Measurements from ENCODE around the gene SYNPO.

The SYNPO gene

GRCh38 chr5:150663936-150664335 is 23.5 kb downstream of the SYNPO start:
- Histone ChIP-seq H2BK12ac (ENCODE audit: low read length) (no peak overlapping the region), H3K4me3 (ENCODE audit: low read depth, low read length) (no peak overlapping the region), H2AK5ac (ENCODE audit: low read length) (no peak overlapping the region), H4K91ac (ENCODE audit: low read depth, low read length) (no peak overlapping the region), H4K8ac (ENCODE audit: low read depth, low read length) (no peak overlapping the region), H3K4me2 (ENCODE audit: low read length) (no peak overlapping the region), H3K9me3 (ENCODE audit: insufficient read depth, low read depth, low read length) (no peaks in the 10 kb centered on the region), H3K4me1 (ENCODE audit: control insufficient read depth in 1 of 2, insufficient read depth in 2 of 2, low read length in 2 of 2) (peaks cover 2 to 9% of the 10 kb centered on the region in 2 experiments), H3K79me2 (ENCODE audit: control insufficient read depth, insufficient read depth, low read length, poor library complexity) (no peaks in the 10 kb centered on the region), H3K36me3 (ENCODE audit: control insufficient read depth in 1 of 2, insufficient read depth in 2 of 2, low read length in 2 of 2) (no peaks in the 10 kb centered on the region), H3K79me1 (ENCODE audit: low read length) (peaks cover 1% of the 10 kb centered on the region), H2AFZ (ENCODE audit: insufficient read depth, low read length, poor library complexity) (no peak overlapping the region), H3K27ac (ENCODE audit: low read depth, low read length) (no peak overlapping the region), H3K18ac (ENCODE audit: low read length) (no peak overlapping the region), H4K12ac (ENCODE audit: low read depth, low read length) (no peak overlapping the region), H2BK5ac (ENCODE audit: low read depth, low read length, poor library complexity) (no peak overlapping the region), H3K14ac (ENCODE audit: low read length) (no peak overlapping the region), H3K27me3 (ENCODE audit: insufficient read depth, low read length) (no peaks in the 10 kb centered on the region), H3K9ac (ENCODE audit: low read length) (no peak overlapping the region), H3K4ac (ENCODE audit: low read depth, low read length) (no peak overlapping the region), H2BK120ac (ENCODE audit: insufficient read depth, low read length, poor library complexity) (no peak overlapping the region), H3K23ac (ENCODE audit: low read length) (no peak overlapping the region)
- DNase-seq = no peak
- no CpG with 5 or more reads among the region's 3 CpGs for WGBS (ENCODE audit: extremely low coverage, insufficient coverage, insufficient read length)

GRCh38 chr5:150665044-150665443 is 24.6 kb downstream of the SYNPO start:
- Histone ChIP-seq H3K36me3 (ENCODE audit: control insufficient read depth in 1 of 2, insufficient read depth in 2 of 2, low read length in 2 of 2) (no peaks in the 10 kb centered on the region), H4K12ac (ENCODE audit: low read depth, low read length) (no peak overlapping the region), H2AFZ (ENCODE audit: insufficient read depth, low read length, poor library complexity) (no peak overlapping the region), H3K27me3 (ENCODE audit: insufficient read depth, low read length) (no peaks in the 10 kb centered on the region), H4K91ac (ENCODE audit: low read depth, low read length) (no peak overlapping the region), H4K8ac (ENCODE audit: low read depth, low read length) (no peak overlapping the region), H2AK5ac (ENCODE audit: low read length) (no peak overlapping the region), H3K9me3 (ENCODE audit: insufficient read depth, low read depth, low read length) (no peaks in the 10 kb centered on the region), H3K14ac (ENCODE audit: low read length) (no peak overlapping the region), H3K4me1 (ENCODE audit: control insufficient read depth in 1 of 2, insufficient read depth in 2 of 2, low read length in 2 of 2) (peaks cover 0 to 2% of the 10 kb centered on the region in 2 experiments), H3K79me1 (ENCODE audit: low read length) (peaks cover 1% of the 10 kb centered on the region), H3K4me2 (ENCODE audit: low read length) (no peak overlapping the region), H3K18ac (ENCODE audit: low read length) (no peak overlapping the region), H2BK120ac (ENCODE audit: insufficient read depth, low read length, poor library complexity) (no peak overlapping the region), H3K27ac (ENCODE audit: low read depth, low read length) (no peak overlapping the region), H3K4me3 (ENCODE audit: low read depth, low read length) (no peak overlapping the region), H2BK12ac (ENCODE audit: low read length) (no peak overlapping the region), H3K23ac (ENCODE audit: low read length) (no peak overlapping the region), H2BK5ac (ENCODE audit: low read depth, low read length, poor library complexity) (no peak overlapping the region), H3K79me2 (ENCODE audit: control insufficient read depth, insufficient read depth, low read length, poor library complexity) (no peaks in the 10 kb centered on the region), H3K9ac (ENCODE audit: low read length) (no peak overlapping the region), H3K4ac (ENCODE audit: low read depth, low read length) (no peak overlapping the region)
- WGBS (ENCODE audit: extremely low coverage, insufficient coverage, insufficient read length) = no CpG with 5 or more reads among the region's 12 CpGs
- DNase-seq = peak in 1 of 2 donors; percentile 29

GRCh38 chr5:150670275-150670947 is 30.0 kb downstream of the SYNPO start:
- Histone ChIP-seq H2AFZ (ENCODE audit: insufficient read depth, low read length, poor library complexity) (no peak overlapping the region), H4K8ac (ENCODE audit: low read depth, low read length) (no peak overlapping the region), H3K9me3 (ENCODE audit: insufficient read depth, low read depth, low read length) (no peaks in the 10 kb centered on the region), H2BK120ac (ENCODE audit: insufficient read depth, low read length, poor library complexity) (no peak overlapping the region), H3K23ac (ENCODE audit: low read length) (no peak overlapping the region), H3K27ac (ENCODE audit: low read depth, low read length) (no peak overlapping the region), H3K4ac (ENCODE audit: low read depth, low read length) (no peak overlapping the region), H2BK5ac (ENCODE audit: low read depth, low read length, poor library complexity) (no peak overlapping the region), H3K27me3 (ENCODE audit: insufficient read depth, low read length) (no peaks in the 10 kb centered on the region), H2BK12ac (ENCODE audit: low read length) (no peak overlapping the region), H3K14ac (ENCODE audit: low read length) (no peak overlapping the region), H4K12ac (ENCODE audit: low read depth, low read length) (no peak overlapping the region), H3K79me2 (ENCODE audit: control insufficient read depth, insufficient read depth, low read length, poor library complexity) (peaks cover 11% of the 10 kb centered on the region), H3K9ac (ENCODE audit: low read length) (no peak overlapping the region), H4K91ac (ENCODE audit: low read depth, low read length) (no peak overlapping the region), H3K4me2 (ENCODE audit: low read length) (no peak overlapping the region), H3K79me1 (ENCODE audit: low read length) (peaks cover 24% of the 10 kb centered on the region), H3K18ac (ENCODE audit: low read length) (no peak overlapping the region), H3K4me1 (ENCODE audit: control insufficient read depth in 1 of 2, insufficient read depth in 2 of 2, low read length in 2 of 2) (peaks cover 16 to 31% of the 10 kb centered on the region in 2 experiments), H3K36me3 (ENCODE audit: control insufficient read depth in 1 of 2, insufficient read depth in 2 of 2, low read length in 2 of 2) (no peaks in the 10 kb centered on the region), H3K4me3 (ENCODE audit: low read depth, low read length) (no peak overlapping the region), H2AK5ac (ENCODE audit: low read length) (no peak overlapping the region)
- no CpG with 5 or more reads among the region's 14 CpGs for WGBS (ENCODE audit: extremely low coverage, insufficient coverage, insufficient read length)
- no peak for DNase-seq

GRCh38 chr5:150670948-150671310 is 30.5 kb downstream of the SYNPO start:
- H3K9ac ChIP-seq (ENCODE audit: low read length) = no peak overlapping the region
- H3K4me1 ChIP-seq (ENCODE audit: control insufficient read depth in 1 of 2, insufficient read depth in 2 of 2, low read length in 2 of 2) = peaks cover 16 to 31% of the 10 kb centered on the region in 2 experiments
- H3K27me3 ChIP-seq (ENCODE audit: insufficient read depth, low read length) = no peaks in the 10 kb centered on the region
- no peaks in the 10 kb centered on the region for H3K9me3 ChIP-seq (ENCODE audit: insufficient read depth, low read depth, low read length)
- no peaks in the 10 kb centered on the region for H3K36me3 ChIP-seq (ENCODE audit: control insufficient read depth in 1 of 2, insufficient read depth in 2 of 2, low read length in 2 of 2)
- H3K4me2 ChIP-seq (ENCODE audit: low read length) = peak overlapping the region; percentile 84
- no CpG with 5 or more reads among the region's 2 CpGs for WGBS (ENCODE audit: extremely low coverage, insufficient coverage, insufficient read length)
- H2BK12ac ChIP-seq (ENCODE audit: low read length) = no peak overlapping the region
- H3K23ac ChIP-seq (ENCODE audit: low read length) = no peak overlapping the region
- no peak overlapping the region for H2BK5ac ChIP-seq (ENCODE audit: low read depth, low read length, poor library complexity)
- H2AFZ ChIP-seq (ENCODE audit: insufficient read depth, low read length, poor library complexity) = no peak overlapping the region
- H4K12ac ChIP-seq (ENCODE audit: low read depth, low read length) = no peak overlapping the region
- peaks cover 11% of the 10 kb centered on the region for H3K79me2 ChIP-seq (ENCODE audit: control insufficient read depth, insufficient read depth, low read length, poor library complexity)
- no peak overlapping the region for H3K14ac ChIP-seq (ENCODE audit: low read length)
- H3K79me1 ChIP-seq (ENCODE audit: low read length) = peaks cover 24% of the 10 kb centered on the region
- no peak overlapping the region for H2BK120ac ChIP-seq (ENCODE audit: insufficient read depth, low read length, poor library complexity)
- H4K8ac ChIP-seq (ENCODE audit: low read depth, low read length) = no peak overlapping the region
- no peak overlapping the region for H2AK5ac ChIP-seq (ENCODE audit: low read length)
- H3K4ac ChIP-seq (ENCODE audit: low read depth, low read length) = no peak overlapping the region
- no peak overlapping the region for H3K27ac ChIP-seq (ENCODE audit: low read depth, low read length)
- no peak overlapping the region for H3K18ac ChIP-seq (ENCODE audit: low read length)
- no peak for DNase-seq
- no peak overlapping the region for H3K4me3 ChIP-seq (ENCODE audit: low read depth, low read length)
- H4K91ac ChIP-seq (ENCODE audit: low read depth, low read length) = peak overlapping the region; percentile 93

Data from trophoblast cell (in vitro differentiated cells and primary cell).